HEK293T (cell line): Measurements from ENCODE around the gene TIFAB.

Experiments
- ARNT ChIP-seq: fragments of 450-650 bp; IDR thresholded peaks from 2 replicates; pipeline ENCODE4 v1.6.1; 2017; ENCODE audit warnings: mild to moderate bottlenecking
- BHLHE40 ChIP-seq: fragments of 450-650 bp; IDR thresholded peaks from 2 replicates; pipeline ENCODE4 v1.6.1; 2016; ENCODE audit warnings: mild to moderate bottlenecking, moderate library complexity, borderline replicate concordance
- CTBP1 ChIP-seq: fragments of 450-650 bp; IDR thresholded peaks from 2 replicates; pipeline ENCODE4 v1.6.1; 2016; ENCODE audit warnings: borderline replicate concordance
- ELF4 ChIP-seq: fragments of 450-650 bp; IDR thresholded peaks from 2 replicates; pipeline ENCODE4 v1.6.1; 2017; ENCODE audit warnings: antibody characterized with exemption
- FOXK2 ChIP-seq: fragments of 450-650 bp; IDR thresholded peaks from 2 replicates; pipeline ENCODE4 v1.6.1; 2016; ENCODE audit warnings: mild to moderate bottlenecking
- FOXM1 ChIP-seq: fragments of 450-650 bp; IDR thresholded peaks from 2 replicates; pipeline ENCODE4 v1.6.1; 2017; ENCODE audit warnings: mild to moderate bottlenecking, borderline replicate concordance
- HDGF ChIP-seq: fragments of 450-650 bp; IDR thresholded peaks from 2 replicates; pipeline ENCODE4 v1.6.1; 2017; ENCODE audit warnings: antibody characterized with exemption, borderline replicate concordance
- L3MBTL2 ChIP-seq: fragments of 450-650 bp; conservative IDR thresholded peaks from 2 replicates; pipeline ENCODE4 v1.6.1; 2016; ENCODE audit warnings: mild to moderate bottlenecking
- NFRKB ChIP-seq: fragments of 450-650 bp; IDR thresholded peaks from 2 replicates; pipeline ENCODE4 v1.6.1; 2016; ENCODE audit warnings: mild to moderate bottlenecking, moderate library complexity
- SP1 ChIP-seq: fragments of 450-650 bp; IDR thresholded peaks from 2 replicates; pipeline ENCODE4 v1.6.1; 2017
- SUZ12 ChIP-seq: fragments of 450-650 bp; IDR thresholded peaks from 2 replicates; pipeline ENCODE4 v1.6.1; 2016; ENCODE audit warnings: mild to moderate bottlenecking
- ZNF384 ChIP-seq: fragments of 450-650 bp; IDR thresholded peaks from 2 replicates; pipeline ENCODE4 v1.6.1; 2016

DNA sequence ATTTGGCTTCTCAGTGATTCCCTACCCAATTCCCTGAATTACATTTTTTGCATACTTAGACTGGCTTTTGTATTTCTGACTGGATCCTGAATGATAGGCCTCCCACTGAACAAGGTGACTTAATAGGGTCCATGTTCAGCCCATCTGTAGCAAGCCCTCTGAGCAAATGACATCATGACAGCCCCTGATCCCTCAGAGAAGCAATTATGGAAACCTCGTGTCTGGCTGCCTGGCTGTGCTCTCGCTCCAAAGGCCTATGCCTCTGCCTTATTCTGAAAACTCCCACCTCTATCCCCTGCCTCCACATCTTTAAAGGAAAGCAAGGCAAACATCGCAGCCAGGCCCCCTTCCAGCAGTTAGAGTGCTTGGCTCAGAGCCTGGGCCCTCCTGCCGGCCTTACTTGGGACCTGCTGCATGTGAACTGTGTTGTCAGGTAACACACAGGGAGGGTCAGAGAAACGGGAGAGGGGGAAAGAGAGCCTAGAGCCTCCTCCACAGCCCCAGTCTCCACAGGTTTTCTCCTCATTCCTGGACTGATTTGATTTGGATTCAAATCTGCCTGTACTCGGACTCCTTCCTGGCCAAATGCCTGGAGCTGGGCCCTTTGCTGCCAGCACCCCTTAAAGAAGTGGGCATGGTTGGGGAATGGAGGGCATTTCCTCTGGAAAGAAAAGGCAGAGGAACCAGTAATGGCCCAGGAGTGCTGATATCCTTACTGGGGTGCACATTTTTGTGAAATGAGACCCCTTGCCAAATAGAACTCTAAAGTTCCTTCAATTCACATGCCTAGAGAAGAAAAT lies 8.8 kb downstream of the TIFAB start:
- TF ChIP-seq HDGF = no peak
- no peak for TF ChIP-seq SP1
- no peak for TF ChIP-seq FOXK2
- no peak for TF ChIP-seq FOXM1
- no peak for TF ChIP-seq ZNF384
- no peak for TF ChIP-seq NFRKB
- no peak for TF ChIP-seq SUZ12
- TF ChIP-seq CTBP1 = no peak
- no peak for TF ChIP-seq L3MBTL2
- no peak for TF ChIP-seq BHLHE40
- no peak for TF ChIP-seq ARNT
- no peak for TF ChIP-seq ELF4
